ENCODE results near the gene CAMK1G. TPM values are rescaled to one million over a fixed set of nuclear protein-coding genes. Genes with fewer than 3 reads are reported as not detected.

CAMK1G gene
- total and polyA plus RNA-seq, 2 experiments from 2014 or later = 0.11 TPM; not detected in 1

DNA sequence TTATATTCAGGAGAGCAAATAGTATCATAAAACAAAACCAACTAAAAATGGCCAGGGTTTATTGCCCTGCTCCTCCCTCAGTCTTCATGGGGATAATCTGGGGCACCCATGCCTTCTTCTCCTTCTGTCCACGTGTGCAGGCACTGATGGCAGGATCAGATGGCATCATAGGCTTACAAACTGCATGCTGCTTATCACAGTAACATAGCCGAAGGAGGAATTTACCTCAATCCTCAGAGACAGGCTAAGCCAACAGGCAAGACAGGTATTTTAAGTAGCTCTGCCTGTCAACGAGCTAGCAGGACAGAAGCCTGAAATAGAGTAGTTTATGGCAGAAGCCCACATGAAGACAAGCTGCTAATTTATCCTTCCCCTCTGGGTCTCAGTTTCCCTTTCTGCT, 59.3 kb downstream of the CAMK1G start:
- no peak overlapping the region for H3K4me2 ChIP-seq (ENCODE audit: unreplicated experiment)
- no peak overlapping the region for H3K4me3 ChIP-seq
- H3K9me2 ChIP-seq (ENCODE audit: insufficient read depth) = no peaks in the 10 kb centered on the region
- DNase-seq = no peak
- no peak overlapping the region for H3K27ac ChIP-seq
- no peaks in the 10 kb centered on the region for H4K20me1 ChIP-seq (ENCODE audit: insufficient read depth)
- 29 to 33% methylated on average over 3 of the region's 3 CpGs for WGBS, 2 experiments (ENCODE audit: low coverage in 1 of 2, low lambda C conversion rate in 2 of 2, missing lambda C conversion rate in 2 of 2)
- H3F3A ChIP-seq (ENCODE audit: insufficient read depth) = no peaks in the 10 kb centered on the region
- no peak overlapping the region for H3K9ac ChIP-seq
- H3K36me3 ChIP-seq (ENCODE audit: low read depth) = no peaks in the 10 kb centered on the region
- in situ Hi-C loops (cut with MboI) = no loop called here
- no peak for TF ChIP-seq EZH2phosphoT487 (IDR thresholded peaks at IDR 0.05; ENCODE audit: insufficient read depth, low read depth)
- TF ChIP-seq EZH2 (IDR thresholded peaks at IDR 0.05; ENCODE audit: insufficient read depth, poor library complexity, severe bottlenecking) = no peak
- H3K27me3 ChIP-seq (replicated peaks; ENCODE audit: insufficient read depth) = no peaks in the 10 kb centered on the region
- H3K9me3 ChIP-seq (ENCODE audit: low read depth) = no peaks in the 10 kb centered on the region
- H2AFZ ChIP-seq = no peak overlapping the region
- H3K79me2 ChIP-seq (ENCODE audit: insufficient read depth) = no peaks in the 10 kb centered on the region
- peaks cover 5% of the 10 kb centered on the region; the same call in 1 of the 2 replicates for H3K4me1 ChIP-seq (ENCODE audit: insufficient read depth)

DNA sequence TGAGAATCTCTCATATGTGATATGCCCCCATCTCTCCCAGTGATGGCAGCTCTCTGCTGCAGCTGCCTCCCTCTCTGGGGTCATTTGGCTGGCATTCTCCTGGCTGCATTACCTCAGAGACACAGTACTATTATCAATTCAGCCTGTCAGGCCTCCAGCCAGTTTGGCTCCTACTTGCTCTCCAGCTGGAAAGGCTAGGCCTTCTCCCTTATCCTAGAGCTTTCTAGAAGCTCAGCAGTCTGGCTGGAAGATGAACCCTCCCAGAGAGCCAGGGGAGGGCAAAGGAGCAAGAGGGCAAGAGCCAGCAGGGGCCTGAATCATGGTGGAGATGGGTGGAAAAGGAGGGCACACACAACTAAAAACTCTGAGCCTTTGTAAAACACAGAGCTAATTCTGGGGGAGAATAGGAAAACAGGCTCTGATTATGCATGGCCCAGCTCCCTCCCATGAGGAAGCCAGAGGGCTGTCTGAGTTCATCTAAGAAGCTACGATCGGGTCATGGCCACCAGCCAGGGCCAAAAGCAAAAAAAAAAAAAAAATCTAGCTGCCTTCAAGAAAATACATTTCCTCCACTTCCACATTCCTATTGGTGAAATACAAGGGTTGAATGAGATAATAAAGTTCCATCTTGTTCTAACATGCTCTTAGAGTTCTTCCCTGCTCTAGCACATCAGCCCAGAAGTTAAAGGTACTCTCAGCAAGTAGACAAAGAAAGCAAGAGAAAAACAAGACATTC, 59.9 kb downstream of the CAMK1G start:
- no peak overlapping the region for H3K4me3 ChIP-seq
- H3F3A ChIP-seq (ENCODE audit: insufficient read depth) = peaks cover 6% of the 10 kb centered on the region; the same call in 1 of the 2 replicates
- WGBS, 2 experiments (ENCODE audit: low coverage in 1 of 2, low lambda C conversion rate in 2 of 2, missing lambda C conversion rate in 2 of 2) = 42 to 53% methylated on average over 2 of the region's 2 CpGs
- H3K9me3 ChIP-seq (ENCODE audit: low read depth) = no peaks in the 10 kb centered on the region
- no peaks in the 10 kb centered on the region for H3K79me2 ChIP-seq (ENCODE audit: insufficient read depth)
- peaks cover 8% of the 10 kb centered on the region; the same call in 1 of the 2 replicates for H3K4me1 ChIP-seq (ENCODE audit: insufficient read depth)
- no peaks in the 10 kb centered on the region for H3K9me2 ChIP-seq (ENCODE audit: insufficient read depth)
- H3K27ac ChIP-seq = no peak overlapping the region
- H3K4me2 ChIP-seq (ENCODE audit: unreplicated experiment) = no peak overlapping the region
- in situ Hi-C loops (cut with MboI) = no loop called here
- no peak overlapping the region for H2AFZ ChIP-seq
- no peak overlapping the region for H3K9ac ChIP-seq
- no peak for TF ChIP-seq EZH2 (IDR thresholded peaks at IDR 0.05; ENCODE audit: insufficient read depth, poor library complexity, severe bottlenecking)
- no peak for TF ChIP-seq EZH2phosphoT487 (IDR thresholded peaks at IDR 0.05; ENCODE audit: insufficient read depth, low read depth)
- no peaks in the 10 kb centered on the region for H3K36me3 ChIP-seq (ENCODE audit: low read depth)
- H4K20me1 ChIP-seq (ENCODE audit: insufficient read depth) = no peaks in the 10 kb centered on the region
- no peaks in the 10 kb centered on the region for H3K27me3 ChIP-seq (replicated peaks; ENCODE audit: insufficient read depth)
- DNase-seq = no peak

DNA sequence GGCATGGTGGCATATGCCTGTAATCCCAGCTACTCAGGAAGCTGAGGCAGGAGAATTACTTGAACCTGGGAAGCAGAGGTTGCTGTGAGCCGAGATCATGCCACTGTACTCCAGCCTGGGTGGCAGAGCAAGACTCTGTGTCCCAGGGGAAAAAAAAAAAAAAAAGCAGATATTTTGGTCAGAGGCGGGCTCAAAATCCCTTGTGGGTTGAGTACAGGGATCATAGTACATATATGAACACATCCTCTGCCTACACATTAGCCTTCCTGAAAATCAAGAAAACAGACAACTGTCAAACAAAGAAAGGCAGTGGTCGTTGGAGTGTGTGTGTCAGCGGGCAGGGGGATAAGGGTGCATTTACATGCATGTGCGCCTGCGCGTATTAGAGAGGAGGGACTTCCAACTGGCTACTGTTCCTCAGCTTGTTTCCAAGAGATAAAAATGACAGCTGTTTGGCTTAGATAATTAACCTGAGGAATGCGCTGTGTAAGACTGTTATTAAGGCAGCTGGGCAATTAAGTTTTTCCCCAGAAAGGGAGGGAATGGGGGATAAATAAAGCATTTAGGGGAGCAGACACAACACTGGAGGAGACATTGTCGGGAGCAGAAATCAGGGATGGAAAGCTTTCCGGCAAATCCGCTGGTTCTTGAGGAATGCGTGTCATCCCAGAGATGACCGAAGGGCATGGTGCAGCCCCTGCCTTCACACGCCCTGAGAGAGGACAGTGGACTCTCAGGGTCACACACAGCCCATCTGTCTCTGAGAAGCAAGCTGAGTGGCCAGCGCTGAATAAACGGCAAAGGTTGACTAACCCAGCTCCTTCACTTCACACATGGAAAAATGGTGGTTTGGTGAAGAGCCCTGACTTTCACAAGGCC, 62.3 kb downstream of the CAMK1G start:
- Histone ChIP-seq H3F3A (ENCODE audit: insufficient read depth) (peaks cover 20% of the 10 kb centered on the region), H3K4me2 (ENCODE audit: unreplicated experiment) (no peak overlapping the region), H3K79me2 (ENCODE audit: insufficient read depth) (no peaks in the 10 kb centered on the region), H3K9ac (no peak overlapping the region), H3K9me3 (ENCODE audit: low read depth) (no peaks in the 10 kb centered on the region), H4K20me1 (ENCODE audit: insufficient read depth) (no peaks in the 10 kb centered on the region), H3K9me2 (ENCODE audit: insufficient read depth) (no peaks in the 10 kb centered on the region), H2AFZ (no peak overlapping the region), H3K4me1 (ENCODE audit: insufficient read depth) (peaks cover 27% of the 10 kb centered on the region), H3K4me3 (no peak overlapping the region), H3K27me3 (replicated peaks; ENCODE audit: insufficient read depth) (no peaks in the 10 kb centered on the region), H3K27ac (no peak overlapping the region), H3K36me3 (ENCODE audit: low read depth) (no peaks in the 10 kb centered on the region)
- in situ Hi-C loops (cut with MboI) = no loop called here
- TF ChIP-seq EZH2phosphoT487 (IDR thresholded peaks at IDR 0.05; ENCODE audit: insufficient read depth, low read depth) = no peak
- no peak for TF ChIP-seq EZH2 (IDR thresholded peaks at IDR 0.05; ENCODE audit: insufficient read depth, poor library complexity, severe bottlenecking)
- DNase-seq = no peak
- WGBS, 2 experiments (ENCODE audit: low coverage in 1 of 2, low lambda C conversion rate in 2 of 2, missing lambda C conversion rate in 2 of 2) = 90 to 91% methylated on average over 16 of the region's 16 CpGs

DNA sequence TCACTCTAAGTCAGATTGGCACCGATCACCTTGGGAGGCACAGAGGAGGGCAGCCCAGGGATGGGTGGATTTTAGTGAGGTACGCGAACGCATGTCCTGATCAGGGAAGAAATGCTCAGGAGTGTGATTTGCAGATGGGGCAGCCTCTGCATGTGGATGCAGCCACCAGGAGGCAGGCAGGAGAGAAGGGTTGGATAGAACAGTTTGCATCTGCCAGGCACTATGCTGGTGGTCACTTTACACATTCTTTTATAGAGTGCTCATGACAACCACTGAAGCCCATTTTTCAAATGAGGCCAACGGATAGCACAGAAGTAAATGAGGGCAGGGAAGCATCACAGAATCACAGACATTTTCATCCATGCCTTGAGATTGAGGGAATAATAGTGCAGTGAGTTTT, 63.0 kb downstream of the CAMK1G start:
- peaks cover 20% of the 10 kb centered on the region for H3F3A ChIP-seq (ENCODE audit: insufficient read depth)
- no peak overlapping the region for H3K9ac ChIP-seq
- H2AFZ ChIP-seq = no peak overlapping the region
- no peak for TF ChIP-seq EZH2 (IDR thresholded peaks at IDR 0.05; ENCODE audit: insufficient read depth, poor library complexity, severe bottlenecking)
- no peak for TF ChIP-seq EZH2phosphoT487 (IDR thresholded peaks at IDR 0.05; ENCODE audit: insufficient read depth, low read depth)
- no peaks in the 10 kb centered on the region for H3K79me2 ChIP-seq (ENCODE audit: insufficient read depth)
- in situ Hi-C loops (cut with MboI) = no loop called here
- peak; percentile 49 for DNase-seq
- H3K4me1 ChIP-seq (ENCODE audit: insufficient read depth) = peaks cover 34% of the 10 kb centered on the region
- H3K27me3 ChIP-seq (replicated peaks; ENCODE audit: insufficient read depth) = no peaks in the 10 kb centered on the region
- 87 to 91% methylated on average over 5 of the region's 5 CpGs for WGBS, 2 experiments (ENCODE audit: low coverage in 1 of 2, low lambda C conversion rate in 2 of 2, missing lambda C conversion rate in 2 of 2)
- H3K9me2 ChIP-seq (ENCODE audit: insufficient read depth) = no peaks in the 10 kb centered on the region
- H3K36me3 ChIP-seq (ENCODE audit: low read depth) = no peaks in the 10 kb centered on the region
- no peak overlapping the region for H3K4me3 ChIP-seq
- no peaks in the 10 kb centered on the region for H3K9me3 ChIP-seq (ENCODE audit: low read depth)
- peak overlapping the region; percentile 0 for H3K4me2 ChIP-seq (ENCODE audit: unreplicated experiment)
- no peaks in the 10 kb centered on the region for H4K20me1 ChIP-seq (ENCODE audit: insufficient read depth)
- H3K27ac ChIP-seq = no peak overlapping the region
